RWPE2 (cell line): ENCODE measurements around the gene HMX2.

Experiments
- ATAC-seq: fragments of 200-7000 bp; cut with Tn5 transposase; 3 replicates; pipeline ENCODE4 v1.9.1; 2021; ENCODE audit warnings: low read depth
- DNase-seq: peaks from one replicate; pipeline ENCODE4 v3.0.0-alpha.2; 2020; ENCODE audit warnings: low spot score
- H3K27ac ChIP-seq: fragments of 450-650 bp; 2 replicates; pipeline ENCODE4 v1.5.1; 2017; ENCODE audit warnings: mild to moderate bottlenecking; ENCODE audit not compliant: poor library complexity, severe bottlenecking
- H3K27me3 ChIP-seq: fragments of 250-450 bp; sonication (Bioruptor Pico); 2 replicates; pipeline ENCODE4 v1.5.1; 2021; ENCODE audit warnings: mild to moderate bottlenecking, moderate library complexity; ENCODE audit not compliant: insufficient read depth, poor library complexity, severe bottlenecking
- H3K36me3 ChIP-seq: fragments of 250-450 bp; sonication (Bioruptor Pico); 2 replicates; pipeline ENCODE4 v1.5.1; 2020; ENCODE audit warnings: low read depth, mild to moderate bottlenecking, moderate library complexity
- H3K4me1 ChIP-seq: fragments of 250-450 bp; sonication (Bioruptor Pico); 2 replicates; pipeline ENCODE4 v1.5.1; 2021; ENCODE audit warnings: mild to moderate bottlenecking, moderate library complexity; ENCODE audit not compliant: insufficient read depth, poor library complexity, severe bottlenecking
- H3K4me3 ChIP-seq: fragments of 250-450 bp; sonication (Bioruptor Pico); 2 replicates; pipeline ENCODE4 v1.5.1; 2021; ENCODE audit warnings: mild to moderate bottlenecking, moderate library complexity; ENCODE audit not compliant: severe bottlenecking
- H3K9me3 ChIP-seq: fragments of 250-450 bp; sonication (Bioruptor Pico); 2 replicates; pipeline ENCODE4 v1.5.1; 2021; ENCODE audit warnings: mild to moderate bottlenecking, moderate library complexity; ENCODE audit not compliant: severe bottlenecking
- TF ChIP-seq, protein P1 (sequence below): fragments of 450-650 bp; IDR thresholded peaks from one replicate; pipeline ENCODE4 v1.5.1; 2017; ENCODE audit warnings: mild to moderate bottlenecking, moderate library complexity; ENCODE audit not compliant: poor library complexity, severe bottlenecking

The HMX2 gene

DNA sequence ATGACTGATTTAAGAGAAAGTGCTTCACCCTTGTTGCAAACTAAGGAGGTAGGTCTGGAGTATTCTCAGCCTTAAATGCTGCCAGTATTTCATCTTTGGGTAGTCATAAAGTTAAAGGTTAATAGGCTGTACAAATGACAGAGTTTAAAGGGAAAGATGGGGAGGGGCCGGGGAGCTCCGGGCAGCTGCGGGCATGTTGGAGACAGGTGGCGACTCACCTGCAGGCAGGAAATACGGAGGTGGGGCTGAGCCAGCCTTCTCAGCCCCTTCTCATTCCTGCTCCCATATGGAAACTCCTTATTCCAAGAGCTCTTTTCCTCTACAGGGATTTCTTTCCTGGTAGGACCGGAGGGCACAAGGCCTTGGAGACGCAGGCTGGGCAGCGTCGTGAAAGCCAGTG lies 44.0 kb upstream of the HMX2 start:
- ATAC-seq (peak; percentile 79), DNase-seq (no peak)
- Histone ChIP-seq H3K36me3 (no peaks in the 10 kb centered on the region), H3K9me3 (no peaks in the 10 kb centered on the region), H3K27ac (no peak overlapping the region), H3K4me3 (no peak overlapping the region), H3K27me3 (no peaks in the 10 kb centered on the region), H3K4me1 (peaks cover 9% of the 10 kb centered on the region)
- TF ChIP-seq, protein P1, sequence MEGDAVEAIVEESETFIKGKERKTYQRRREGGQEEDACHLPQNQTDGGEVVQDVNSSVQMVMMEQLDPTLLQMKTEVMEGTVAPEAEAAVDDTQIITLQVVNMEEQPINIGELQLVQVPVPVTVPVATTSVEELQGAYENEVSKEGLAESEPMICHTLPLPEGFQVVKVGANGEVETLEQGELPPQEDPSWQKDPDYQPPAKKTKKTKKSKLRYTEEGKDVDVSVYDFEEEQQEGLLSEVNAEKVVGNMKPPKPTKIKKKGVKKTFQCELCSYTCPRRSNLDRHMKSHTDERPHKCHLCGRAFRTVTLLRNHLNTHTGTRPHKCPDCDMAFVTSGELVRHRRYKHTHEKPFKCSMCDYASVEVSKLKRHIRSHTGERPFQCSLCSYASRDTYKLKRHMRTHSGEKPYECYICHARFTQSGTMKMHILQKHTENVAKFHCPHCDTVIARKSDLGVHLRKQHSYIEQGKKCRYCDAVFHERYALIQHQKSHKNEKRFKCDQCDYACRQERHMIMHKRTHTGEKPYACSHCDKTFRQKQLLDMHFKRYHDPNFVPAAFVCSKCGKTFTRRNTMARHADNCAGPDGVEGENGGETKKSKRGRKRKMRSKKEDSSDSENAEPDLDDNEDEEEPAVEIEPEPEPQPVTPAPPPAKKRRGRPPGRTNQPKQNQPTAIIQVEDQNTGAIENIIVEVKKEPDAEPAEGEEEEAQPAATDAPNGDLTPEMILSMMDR: no peak

DNA sequence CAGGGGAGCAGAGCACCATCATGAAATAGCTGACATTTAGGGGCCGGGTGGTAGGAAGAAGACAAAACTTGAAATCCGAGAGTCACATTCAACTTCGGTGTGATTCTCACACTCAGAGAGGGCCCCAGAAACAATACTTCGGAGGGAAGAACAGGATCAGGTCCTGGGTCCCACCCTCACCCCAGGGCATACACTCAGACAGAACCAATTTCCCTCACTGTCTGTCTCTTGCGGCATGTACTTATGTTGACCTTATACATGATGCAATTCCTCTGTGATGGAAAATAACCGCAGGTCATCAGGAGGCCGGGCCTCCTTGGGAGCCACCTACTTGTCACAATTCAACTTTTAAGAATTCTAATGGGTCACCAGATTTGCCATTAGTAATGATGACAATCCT lies 38.5 kb upstream of the HMX2 start:
- TF ChIP-seq, protein P1: no peak
- ATAC-seq (peak; percentile 86), DNase-seq (no peak)
- Histone ChIP-seq H3K27ac (no peak overlapping the region), H3K27me3 (no peaks in the 10 kb centered on the region), H3K4me3 (no peak overlapping the region), H3K9me3 (no peaks in the 10 kb centered on the region), H3K4me1 (peaks cover 8% of the 10 kb centered on the region), H3K36me3 (no peaks in the 10 kb centered on the region)

DNA sequence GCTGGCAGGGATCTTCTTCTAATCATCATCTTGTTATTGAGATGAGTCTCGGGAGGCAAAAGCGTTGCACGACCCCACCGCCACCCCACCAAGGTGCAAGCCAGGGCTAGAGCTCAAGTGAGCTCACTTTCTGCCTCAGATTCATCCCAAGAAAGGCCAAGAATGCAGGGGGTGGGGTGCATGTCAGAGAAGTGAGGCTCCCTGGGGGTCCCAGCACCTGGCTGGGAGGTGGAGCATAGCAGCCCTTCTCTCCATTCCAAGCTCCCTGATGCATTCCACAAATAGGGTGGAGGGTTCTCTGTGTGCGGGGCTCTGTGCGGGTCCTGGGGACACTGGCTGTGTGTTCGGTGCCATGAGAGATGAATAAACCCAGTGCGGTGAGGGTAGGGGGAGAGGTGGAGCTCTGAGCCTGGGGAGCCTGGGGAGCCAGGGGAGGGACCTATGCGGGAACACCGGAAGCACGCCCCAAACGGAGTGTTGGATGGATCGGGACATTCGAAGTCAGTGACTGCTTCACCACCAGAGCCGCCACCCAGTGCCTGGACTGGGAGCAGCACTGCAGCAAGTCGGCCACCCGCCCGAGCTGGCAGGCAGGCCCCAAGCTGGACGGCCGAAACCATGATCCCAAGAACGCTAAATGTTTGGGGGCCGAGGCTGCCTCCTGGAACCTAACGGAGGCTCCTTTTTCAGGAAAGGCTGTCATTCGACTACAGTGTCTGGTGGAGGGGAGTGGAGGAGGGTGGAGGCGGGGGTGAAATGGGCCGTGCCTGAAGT lies 30.1 kb upstream of the HMX2 start:
- H3K27ac ChIP-seq: no peak overlapping the region
- DNase-seq (no peak), ATAC-seq (no peak)
- TF ChIP-seq, protein P1: no peak
- no peaks in the 10 kb centered on the region for H3K9me3 ChIP-seq
- H3K4me3 ChIP-seq: no peak overlapping the region
- no peaks in the 10 kb centered on the region for H3K36me3 ChIP-seq
- H3K4me1 ChIP-seq: no peaks in the 10 kb centered on the region
- H3K27me3 ChIP-seq: no peaks in the 10 kb centered on the region

DNA sequence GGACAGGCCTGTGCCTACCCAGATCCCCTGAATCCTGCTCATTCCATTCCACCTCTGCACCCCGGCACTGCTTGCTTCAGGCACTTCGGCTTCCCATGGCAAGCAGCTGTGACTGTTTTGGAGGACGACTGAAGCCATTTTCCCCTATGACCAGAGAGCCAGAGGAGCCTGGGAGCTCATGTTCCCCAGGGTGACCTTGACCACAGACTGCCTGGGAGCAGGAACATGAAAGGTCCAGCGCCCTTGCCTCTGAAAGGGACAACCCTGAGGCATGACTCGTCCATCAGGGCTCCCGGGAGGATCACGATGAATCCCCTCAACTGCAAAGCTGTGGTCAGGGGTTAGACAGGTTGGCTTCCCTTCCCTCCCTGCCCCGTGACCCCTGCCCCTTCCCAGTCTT lies 28.9 kb upstream of the HMX2 start:
- no peak overlapping the region for H3K27ac ChIP-seq
- no peaks in the 10 kb centered on the region for H3K4me1 ChIP-seq
- H3K36me3 ChIP-seq: no peaks in the 10 kb centered on the region
- H3K27me3 ChIP-seq: no peaks in the 10 kb centered on the region
- DNase-seq: no peak
- no peaks in the 10 kb centered on the region for H3K9me3 ChIP-seq
- no peak for ATAC-seq
- TF ChIP-seq, protein P1: no peak
- H3K4me3 ChIP-seq: no peak overlapping the region

DNA sequence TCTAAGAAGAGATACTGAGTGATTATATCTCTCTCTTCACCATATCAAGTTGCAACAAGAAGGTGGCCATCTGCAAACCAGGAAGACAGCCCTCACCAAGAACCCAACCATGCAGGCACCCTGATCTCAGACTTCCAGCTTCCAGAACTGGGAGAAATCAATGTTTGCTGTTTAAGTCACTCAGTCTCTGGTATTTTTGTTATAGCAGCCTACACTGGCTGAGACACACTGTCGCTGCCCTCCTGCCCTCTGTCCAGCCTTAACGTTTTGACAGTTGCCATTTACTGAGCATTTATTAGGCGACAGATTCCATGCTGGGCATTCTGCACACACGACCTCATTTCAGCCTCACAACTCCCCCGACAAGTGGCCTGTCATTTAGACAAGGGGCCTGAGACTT lies 21.7 kb upstream of the HMX2 start:
- TF ChIP-seq, protein P1: no peak
- Histone ChIP-seq H3K4me3 (no peak overlapping the region), H3K36me3 (no peaks in the 10 kb centered on the region), H3K27me3 (peaks cover 6% of the 10 kb centered on the region), H3K9me3 (no peaks in the 10 kb centered on the region), H3K4me1 (no peaks in the 10 kb centered on the region), H3K27ac (no peak overlapping the region)
- no peak for DNase-seq
- no peak for ATAC-seq
